Omental fat pad (tissue), 4 donors: ENCODE data around the gene SLC24A3. TPM values are rescaled to one million over a fixed set of nuclear protein-coding genes. Genes with fewer than 3 reads are reported as not detected.

Experiments used
- ATAC-seq: fragments of 150-250 bp; one replicate; pipeline ENCODE4 v1.9.1; 2016; ENCODE audit warnings: mild to moderate bottlenecking, moderate library complexity; ENCODE audit not compliant: low FRiP score
- DNase-seq: peaks from one replicate; pipeline ENCODE4 v3.0.0-alpha.2; 2019; ENCODE audit warnings: low spot score
- total RNA-seq, 4 donors: library from RNA; depleted of rRNA; stranded (reverse); fragments of >200 nt; gene quantifications; one replicate each; pipeline ENCODE4 v1.1.0, GENCODE V29; 2016
- TF ChIP-seq, protein P1 (sequence below), 3 donors: fragments of 450-650 bp; IDR thresholded peaks; one replicate each; pipeline ENCODE4 v1.5.1; 2016 to 2017; ENCODE audit warnings: antibody characterized with exemption in 3 of 3, mild to moderate bottlenecking in 3 of 3, moderate library complexity in 2 of 3

Gene SLC24A3
- total RNA-seq, 4 donors from 2014 or later, result 6.3 to 14.0 (median 9.2) TPM

DNA sequence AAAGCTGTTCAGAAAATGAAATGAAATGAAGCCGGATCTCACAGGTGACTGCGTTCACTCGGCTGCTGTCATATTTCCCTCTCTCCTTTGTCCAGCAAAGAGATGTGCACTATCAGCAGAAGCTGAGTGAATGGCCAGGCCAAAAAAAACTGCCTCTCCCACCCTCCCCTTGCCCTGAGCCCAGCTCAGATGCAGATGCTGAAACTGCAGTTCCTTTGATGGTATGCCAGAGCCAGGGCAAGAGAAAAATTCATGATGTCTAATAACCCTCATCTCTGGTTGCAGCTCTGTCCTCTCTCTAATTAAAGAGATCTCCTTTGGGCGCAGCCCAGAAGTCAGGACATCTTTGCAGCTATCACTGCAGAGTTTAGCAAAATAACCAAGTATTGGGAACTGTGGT lies 335.1 kb downstream of the SLC24A3 start:
- TF ChIP-seq, protein P1, sequence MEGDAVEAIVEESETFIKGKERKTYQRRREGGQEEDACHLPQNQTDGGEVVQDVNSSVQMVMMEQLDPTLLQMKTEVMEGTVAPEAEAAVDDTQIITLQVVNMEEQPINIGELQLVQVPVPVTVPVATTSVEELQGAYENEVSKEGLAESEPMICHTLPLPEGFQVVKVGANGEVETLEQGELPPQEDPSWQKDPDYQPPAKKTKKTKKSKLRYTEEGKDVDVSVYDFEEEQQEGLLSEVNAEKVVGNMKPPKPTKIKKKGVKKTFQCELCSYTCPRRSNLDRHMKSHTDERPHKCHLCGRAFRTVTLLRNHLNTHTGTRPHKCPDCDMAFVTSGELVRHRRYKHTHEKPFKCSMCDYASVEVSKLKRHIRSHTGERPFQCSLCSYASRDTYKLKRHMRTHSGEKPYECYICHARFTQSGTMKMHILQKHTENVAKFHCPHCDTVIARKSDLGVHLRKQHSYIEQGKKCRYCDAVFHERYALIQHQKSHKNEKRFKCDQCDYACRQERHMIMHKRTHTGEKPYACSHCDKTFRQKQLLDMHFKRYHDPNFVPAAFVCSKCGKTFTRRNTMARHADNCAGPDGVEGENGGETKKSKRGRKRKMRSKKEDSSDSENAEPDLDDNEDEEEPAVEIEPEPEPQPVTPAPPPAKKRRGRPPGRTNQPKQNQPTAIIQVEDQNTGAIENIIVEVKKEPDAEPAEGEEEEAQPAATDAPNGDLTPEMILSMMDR (IDR thresholded peaks at IDR 0.05), result no peak
- ATAC-seq (no peak), DNase-seq (no peak)

DNA sequence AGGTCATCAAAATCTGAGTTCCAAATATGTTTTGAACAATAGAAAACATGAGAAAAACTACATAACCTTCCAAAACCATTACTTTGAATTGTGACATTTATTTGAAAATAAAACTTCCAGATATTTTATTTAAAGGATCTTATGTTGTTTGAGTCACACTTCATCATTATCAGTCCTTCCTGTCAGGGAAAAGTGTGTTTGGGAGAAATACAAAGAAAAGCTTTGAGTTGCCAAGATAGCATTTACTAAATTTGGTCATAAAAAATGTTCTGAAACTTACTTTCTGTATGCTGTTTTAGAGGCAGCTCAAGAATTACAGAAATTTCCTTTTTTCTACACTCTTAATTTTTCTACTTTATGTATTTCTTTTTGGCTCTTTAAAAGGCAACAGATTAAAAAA lies 337.5 kb downstream of the SLC24A3 start:
- ATAC-seq, result no peak
- DNase-seq, result no peak
- TF ChIP-seq, protein P1 (IDR thresholded peaks at IDR 0.05), result no peak

DNA sequence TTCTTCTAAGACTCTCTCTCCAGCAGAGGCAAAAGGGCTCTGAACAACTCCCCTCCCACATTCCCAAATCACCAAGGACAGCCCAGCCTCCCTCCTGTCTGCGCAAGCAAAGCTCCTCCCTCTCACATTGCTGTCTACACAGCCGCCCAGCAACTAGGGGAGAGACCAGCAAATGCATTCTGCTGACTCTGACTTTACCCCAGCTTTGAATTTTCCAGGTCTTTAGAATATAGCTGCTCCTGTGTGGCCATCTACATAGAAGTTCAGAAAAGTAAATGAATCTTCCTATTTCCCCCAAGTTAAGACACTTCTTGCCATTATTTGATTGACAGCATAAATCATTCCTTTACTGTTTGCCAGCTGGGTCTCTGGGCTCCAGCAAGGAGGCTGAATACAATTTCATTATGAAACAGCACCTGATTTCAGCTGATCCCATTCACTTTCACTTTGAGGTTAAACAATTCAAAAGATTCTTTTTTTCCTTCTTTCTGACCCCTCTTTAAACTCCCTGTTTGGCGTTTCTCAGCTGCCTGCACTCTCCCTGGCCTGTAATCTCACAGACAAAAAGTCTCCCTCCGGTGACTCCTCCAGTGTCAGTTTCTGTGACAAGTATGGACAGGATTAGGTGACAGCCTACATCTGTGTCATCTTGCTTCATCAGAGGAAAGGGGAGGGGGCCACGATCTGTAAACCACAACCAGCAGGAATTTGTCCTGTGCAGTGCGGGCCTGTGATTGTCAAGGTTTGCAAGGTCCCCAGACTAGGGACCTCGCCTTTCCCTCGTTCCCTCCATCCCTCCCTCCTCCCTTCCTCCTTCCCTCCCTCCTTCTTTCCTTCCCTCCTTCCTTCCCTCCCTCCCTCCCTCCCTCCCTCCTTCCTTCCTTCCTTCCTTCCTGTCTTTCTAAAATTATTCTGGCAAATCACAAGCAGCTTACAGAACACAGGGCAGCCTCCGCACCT lies 340.1 kb downstream of the SLC24A3 start:
- ATAC-seq (peak; percentile 97), DNase-seq (no peak)
- TF ChIP-seq, protein P1 (IDR thresholded peaks at IDR 0.05), result no peak

DNA sequence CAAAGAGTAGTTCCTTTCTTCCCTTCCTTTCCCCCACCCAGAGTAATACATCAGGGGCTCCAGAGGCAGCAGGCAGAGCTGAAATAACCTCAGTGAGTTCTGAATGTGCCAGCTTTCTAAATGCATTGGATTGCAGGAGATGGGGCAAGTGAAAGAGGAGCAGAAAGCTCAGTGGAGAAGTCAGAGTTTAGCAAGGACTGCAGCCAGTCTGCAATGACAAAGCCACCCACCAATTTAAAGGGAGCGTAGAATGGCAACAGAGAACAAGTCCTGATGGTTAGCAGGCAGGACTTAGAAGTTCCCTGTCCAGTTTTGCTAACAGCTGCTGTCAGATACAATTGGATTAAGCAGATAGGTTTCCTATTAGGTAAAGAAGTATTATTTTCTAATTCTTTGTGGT lies 342.2 kb downstream of the SLC24A3 start:
- DNase-seq, result no peak
- ATAC-seq, result no peak
- TF ChIP-seq, protein P1 (IDR thresholded peaks at IDR 0.05), result no peak

DNA sequence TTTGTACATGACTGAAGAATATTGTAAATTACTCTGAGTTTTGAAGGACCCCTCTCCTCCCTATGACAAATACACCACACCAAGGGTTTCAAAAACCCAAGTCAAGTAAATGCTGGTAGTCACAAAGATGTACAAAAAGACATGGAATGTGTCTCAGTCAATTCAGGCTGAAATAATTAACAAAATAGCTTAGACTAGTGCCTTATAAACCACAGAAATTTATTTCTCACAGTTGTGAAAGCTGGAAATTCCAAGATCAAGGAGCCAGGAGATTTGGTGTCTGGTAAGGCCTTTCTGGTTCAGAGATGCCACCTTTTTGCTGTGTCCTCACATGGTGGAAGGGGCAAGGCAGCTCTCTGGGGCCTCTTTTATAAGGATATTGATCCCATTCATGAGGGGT lies 343.3 kb downstream of the SLC24A3 start:
- no peak for DNase-seq
- TF ChIP-seq, protein P1 (IDR thresholded peaks at IDR 0.05), result no peak
- ATAC-seq, result no peak

DNA sequence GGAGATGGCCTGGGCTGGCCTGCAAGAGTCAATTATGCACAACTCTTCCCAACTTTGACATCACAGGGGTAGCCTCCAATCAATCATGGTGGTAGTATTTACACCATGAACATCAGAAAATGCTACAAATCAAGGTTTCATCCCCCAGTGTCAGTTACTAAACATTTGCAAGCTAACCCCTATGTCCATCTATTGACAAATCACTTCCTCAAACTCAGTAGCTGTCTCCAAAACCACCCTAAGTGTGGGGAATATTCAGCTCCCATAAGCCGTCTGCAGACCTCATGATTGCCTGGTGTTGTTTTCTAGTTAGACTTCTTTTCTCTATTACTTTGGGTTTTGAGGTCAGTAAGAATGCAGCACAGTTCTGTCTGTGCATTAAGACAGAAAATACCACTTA lies 344.8 kb downstream of the SLC24A3 start:
- no peak for DNase-seq
- TF ChIP-seq, protein P1 (IDR thresholded peaks at IDR 0.05), result no peak
- ATAC-seq, result no peak
